Cardiac fibroblast (primary cell): ENCODE measurements around the gene CPLX4.

Source experiments
- DNase-seq, 2 donors: peaks; one replicate each; pipeline versions ENCODE4 v3.0.0 to v3.0.0-alpha.2; 2010; ENCODE audit warnings: low read depth in 2 of 2
- H3K4me3 ChIP-seq, 2 donors: replicated peaks in 1 of 2; 1 replicate in 1 of 2; 2 replicates in 1 of 2; pipeline ENCODE4 v1.5.1; 2011; ENCODE audit warnings: low read depth in 2 of 2, low read length in 2 of 2, mild to moderate bottlenecking in 2 of 2, moderate library complexity in 1 of 2
- TF ChIP-seq, protein P1 (sequence below): IDR thresholded peaks from one replicate; pipeline ENCODE4 v1.5.1; 2011; ENCODE audit warnings: low read depth, mild to moderate bottlenecking, low read length, inconsistent platforms

CPLX4 gene

DNA sequence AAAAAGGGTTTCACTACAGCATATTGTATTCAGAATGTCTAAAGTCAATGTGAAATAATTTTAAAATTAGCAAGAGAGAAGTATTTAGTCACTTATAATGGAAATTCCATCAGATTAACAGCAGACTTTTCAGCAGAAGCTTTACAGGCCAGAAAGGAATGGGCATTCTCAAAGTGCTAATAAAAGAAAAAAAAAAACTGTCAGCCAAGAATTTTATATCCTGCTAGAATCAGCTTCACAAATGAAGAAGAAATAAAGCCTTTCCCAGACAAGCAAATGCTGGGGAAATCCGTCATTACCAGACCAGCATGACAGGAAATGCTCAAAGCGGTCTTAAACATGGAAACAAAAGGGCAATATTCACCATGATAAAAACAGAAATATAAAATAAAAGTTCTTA is 21.9 kb upstream of the CPLX4 start:
- no peak for DNase-seq
- TF ChIP-seq, protein P1, sequence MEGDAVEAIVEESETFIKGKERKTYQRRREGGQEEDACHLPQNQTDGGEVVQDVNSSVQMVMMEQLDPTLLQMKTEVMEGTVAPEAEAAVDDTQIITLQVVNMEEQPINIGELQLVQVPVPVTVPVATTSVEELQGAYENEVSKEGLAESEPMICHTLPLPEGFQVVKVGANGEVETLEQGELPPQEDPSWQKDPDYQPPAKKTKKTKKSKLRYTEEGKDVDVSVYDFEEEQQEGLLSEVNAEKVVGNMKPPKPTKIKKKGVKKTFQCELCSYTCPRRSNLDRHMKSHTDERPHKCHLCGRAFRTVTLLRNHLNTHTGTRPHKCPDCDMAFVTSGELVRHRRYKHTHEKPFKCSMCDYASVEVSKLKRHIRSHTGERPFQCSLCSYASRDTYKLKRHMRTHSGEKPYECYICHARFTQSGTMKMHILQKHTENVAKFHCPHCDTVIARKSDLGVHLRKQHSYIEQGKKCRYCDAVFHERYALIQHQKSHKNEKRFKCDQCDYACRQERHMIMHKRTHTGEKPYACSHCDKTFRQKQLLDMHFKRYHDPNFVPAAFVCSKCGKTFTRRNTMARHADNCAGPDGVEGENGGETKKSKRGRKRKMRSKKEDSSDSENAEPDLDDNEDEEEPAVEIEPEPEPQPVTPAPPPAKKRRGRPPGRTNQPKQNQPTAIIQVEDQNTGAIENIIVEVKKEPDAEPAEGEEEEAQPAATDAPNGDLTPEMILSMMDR: no peak
- H3K4me3 ChIP-seq: no peak overlapping the region

DNA sequence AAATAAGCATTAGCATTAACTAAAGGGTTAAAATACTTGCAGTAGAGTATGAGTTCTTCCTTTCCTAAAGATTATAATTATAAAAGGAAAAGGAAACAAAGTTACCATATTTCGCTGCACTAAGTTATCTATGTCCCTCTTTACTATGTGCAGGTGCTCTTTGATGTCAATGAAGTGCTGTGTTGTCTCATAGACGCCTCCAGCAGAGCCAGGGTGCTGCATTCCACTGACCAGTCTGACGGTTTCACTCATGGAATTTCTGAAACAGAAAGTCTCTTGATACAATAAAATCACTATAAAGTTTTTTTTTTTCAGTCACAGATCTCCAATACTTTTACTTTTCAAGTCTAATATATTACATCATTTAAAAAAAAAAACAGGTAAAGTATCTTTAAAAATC is 14.5 kb upstream of the CPLX4 start:
- H3K4me3 ChIP-seq: no peak overlapping the region
- DNase-seq: no peak
- TF ChIP-seq, protein P1: no peak

DNA sequence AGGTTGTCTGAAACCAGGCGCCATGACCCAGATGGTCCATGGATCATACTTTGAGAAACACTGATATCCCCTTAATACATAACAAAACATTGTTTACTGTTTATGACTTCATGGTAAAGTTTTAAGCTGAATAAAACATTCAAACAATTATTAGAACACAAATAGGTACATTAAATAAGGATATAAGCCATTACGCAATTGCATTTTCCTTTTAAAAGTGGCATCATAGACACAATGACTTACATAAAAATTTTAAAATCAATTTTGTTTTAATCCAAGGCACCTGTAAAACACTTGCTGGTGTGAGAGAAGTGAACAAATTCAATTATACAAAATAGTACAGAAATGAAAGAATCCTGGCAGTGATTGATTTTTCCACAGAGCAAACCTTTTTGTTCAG is 10.2 kb upstream of the CPLX4 start:
- TF ChIP-seq, protein P1: no peak
- DNase-seq: no peak
- H3K4me3 ChIP-seq: no peak overlapping the region

GRCh38 chr18:59325965-59326364 is 7.5 kb upstream of the CPLX4 start:
- DNase-seq: no peak
- no peak overlapping the region for H3K4me3 ChIP-seq
- TF ChIP-seq, protein P1: no peak

GRCh38 chr18:59324623-59324971 is 6.1 kb upstream of the CPLX4 start:
- DNase-seq: no peak
- TF ChIP-seq, protein P1: no peak
- H3K4me3 ChIP-seq: no peak overlapping the region

- TF ChIP-seq, protein P1: no peak
- peak in 1 of 2 donors; percentile 13 for DNase-seq
- H3K4me3 ChIP-seq: no peak overlapping the region
Observed at GRCh38 chr18:59323931-59324622, 5.6 kb upstream of the CPLX4 start.

- no peak overlapping the region for H3K4me3 ChIP-seq
- DNase-seq: peak in 1 of 2 donors; percentile 6
Observed at GRCh38 chr18:59311631-59312030, 6.8 kb downstream of the CPLX4 start.

More at GRCh38 chr18:59311631-59312030, 6.8 kb downstream of the CPLX4 start:
- TF ChIP-seq, protein P1: no peak
